OCI-LY1 (cell line): ENCODE results near the gene ANKRD33.

Experiments used
- EZH2 ChIP-seq: fragments of 200-600 bp; sonication (generic), shearing (Covaris generic); IDR thresholded peaks from 2 replicates; pipeline ENCODE4 v1.8.0; 2017; ENCODE audit warnings: borderline replicate concordance, mixed run types, mild to moderate bottlenecking, antibody characterized with exemption, low read length, moderate library complexity, mixed read lengths
- TF ChIP-seq, protein P1 (sequence below): fragments of 200-600 bp; sonication (generic), shearing (Covaris generic); IDR thresholded peaks from 2 replicates; pipeline ENCODE4 v1.5.1; 2017; ENCODE audit warnings: mild to moderate bottlenecking, antibody characterized with exemption, low read length, moderate library complexity, mixed read lengths

DNA sequence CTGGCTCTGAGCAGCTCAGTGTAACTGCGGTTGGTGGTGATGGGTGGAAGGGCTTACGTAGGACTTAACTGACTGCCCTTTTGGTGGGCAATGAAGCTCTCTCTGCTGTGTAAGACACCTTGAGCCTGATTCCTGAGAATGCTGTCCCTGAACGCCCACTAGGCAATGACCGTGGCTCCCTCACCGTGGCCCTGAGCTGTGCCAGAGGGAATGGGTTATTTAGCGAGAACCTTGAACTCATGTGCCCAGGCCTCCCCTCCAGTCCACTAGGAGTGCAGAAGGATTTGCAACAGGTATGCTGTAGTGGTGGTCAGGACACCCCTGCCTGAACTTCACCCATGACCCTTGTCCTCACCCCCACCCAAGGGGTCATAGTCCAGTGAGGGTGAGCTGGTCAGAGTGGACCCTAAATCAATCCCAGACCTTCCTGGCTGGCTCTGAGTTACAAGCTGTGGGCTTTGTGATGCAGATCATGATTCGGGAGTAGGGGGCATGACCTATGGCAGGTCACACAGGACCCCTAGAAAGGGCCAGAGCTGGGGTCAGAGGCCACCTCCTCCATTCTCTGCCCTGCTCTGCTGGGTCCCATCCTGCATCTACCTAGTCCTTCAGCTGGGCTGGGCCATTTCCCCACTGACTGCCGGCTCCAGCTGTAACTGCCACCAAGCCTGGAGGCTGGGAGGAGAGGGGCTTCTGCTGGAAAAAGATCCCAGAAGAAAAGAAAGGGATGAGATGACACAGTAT, 14.5 kb upstream of the ANKRD33 start:
- TF ChIP-seq, protein P1, sequence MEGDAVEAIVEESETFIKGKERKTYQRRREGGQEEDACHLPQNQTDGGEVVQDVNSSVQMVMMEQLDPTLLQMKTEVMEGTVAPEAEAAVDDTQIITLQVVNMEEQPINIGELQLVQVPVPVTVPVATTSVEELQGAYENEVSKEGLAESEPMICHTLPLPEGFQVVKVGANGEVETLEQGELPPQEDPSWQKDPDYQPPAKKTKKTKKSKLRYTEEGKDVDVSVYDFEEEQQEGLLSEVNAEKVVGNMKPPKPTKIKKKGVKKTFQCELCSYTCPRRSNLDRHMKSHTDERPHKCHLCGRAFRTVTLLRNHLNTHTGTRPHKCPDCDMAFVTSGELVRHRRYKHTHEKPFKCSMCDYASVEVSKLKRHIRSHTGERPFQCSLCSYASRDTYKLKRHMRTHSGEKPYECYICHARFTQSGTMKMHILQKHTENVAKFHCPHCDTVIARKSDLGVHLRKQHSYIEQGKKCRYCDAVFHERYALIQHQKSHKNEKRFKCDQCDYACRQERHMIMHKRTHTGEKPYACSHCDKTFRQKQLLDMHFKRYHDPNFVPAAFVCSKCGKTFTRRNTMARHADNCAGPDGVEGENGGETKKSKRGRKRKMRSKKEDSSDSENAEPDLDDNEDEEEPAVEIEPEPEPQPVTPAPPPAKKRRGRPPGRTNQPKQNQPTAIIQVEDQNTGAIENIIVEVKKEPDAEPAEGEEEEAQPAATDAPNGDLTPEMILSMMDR: no peak
- no peak for TF ChIP-seq EZH2
